Cardiac muscle cell (in vitro differentiated cells and primary cell): ENCODE measurements around the gene EPC1. TPM values are rescaled to one million over a fixed set of nuclear protein-coding genes. Genes with fewer than 3 reads are reported as not detected.
"Not testable (repeated sequence)": the region's sequence is repeated elsewhere in the genome, so short reads cannot be mapped to it uniquely, and the experiment has no call there.

Source experiments
- DNase-seq, 2 donors: peaks; one replicate each; pipeline versions ENCODE4 v3.0.0 to v3.0.0-alpha.2; 2010 to 2017; ENCODE audit warnings: low read depth in 1 of 2, low spot score in 1 of 2
- H3K27ac ChIP-seq: fragments of 200-600 bp; sonication (generic); 2 replicates; pipeline ENCODE4 v1.5.1; 2016
- H3K27me3 ChIP-seq: fragments of 200-600 bp; sonication (generic); 2 replicates; pipeline ENCODE4 v1.6.0; 2016; ENCODE audit warnings: control low read depth
- H3K36me3 ChIP-seq: fragments of 200-600 bp; sonication (generic); 2 replicates; pipeline ENCODE4 v1.5.1; 2016; ENCODE audit warnings: control low read depth
- H3K4me1 ChIP-seq: fragments of 200-600 bp; sonication (generic); 2 replicates; pipeline ENCODE4 v1.8.1; 2017; ENCODE audit warnings: low read depth, mild to moderate bottlenecking, mixed run types
- H3K4me3 ChIP-seq: fragments of 200-600 bp; sonication (generic); 2 replicates; pipeline ENCODE4 v1.5.1; 2016; ENCODE audit warnings: mild to moderate bottlenecking
- H3K9me3 ChIP-seq: fragments of 200-600 bp; sonication (generic); 2 replicates; pipeline ENCODE4 v1.5.1; 2017; ENCODE audit warnings: low read depth, mild to moderate bottlenecking, control low read depth
- polyA plus RNA-seq: library from polyadenylated mRNA; unstranded; fragments of >200 nt; fragmentation: Nextera tagmentation; extraction: Ambion mirVana; gene quantifications from 2 replicates; pipeline ENCODE4 v1.2.1, GENCODE V29; 2016
- total RNA-seq: library from RNA; depleted of rRNA; stranded (reverse); fragments of >200 nt; gene quantifications from 2 replicates; pipeline ENCODE4 v1.2.3, GENCODE V29; 2016
- TF ChIP-seq, protein P1 (sequence below): IDR thresholded peaks from 2 replicates; pipeline ENCODE4 v1.5.1; 2012; ENCODE audit warnings: low read depth, mild to moderate bottlenecking, low read length

Gene EPC1, protein sequence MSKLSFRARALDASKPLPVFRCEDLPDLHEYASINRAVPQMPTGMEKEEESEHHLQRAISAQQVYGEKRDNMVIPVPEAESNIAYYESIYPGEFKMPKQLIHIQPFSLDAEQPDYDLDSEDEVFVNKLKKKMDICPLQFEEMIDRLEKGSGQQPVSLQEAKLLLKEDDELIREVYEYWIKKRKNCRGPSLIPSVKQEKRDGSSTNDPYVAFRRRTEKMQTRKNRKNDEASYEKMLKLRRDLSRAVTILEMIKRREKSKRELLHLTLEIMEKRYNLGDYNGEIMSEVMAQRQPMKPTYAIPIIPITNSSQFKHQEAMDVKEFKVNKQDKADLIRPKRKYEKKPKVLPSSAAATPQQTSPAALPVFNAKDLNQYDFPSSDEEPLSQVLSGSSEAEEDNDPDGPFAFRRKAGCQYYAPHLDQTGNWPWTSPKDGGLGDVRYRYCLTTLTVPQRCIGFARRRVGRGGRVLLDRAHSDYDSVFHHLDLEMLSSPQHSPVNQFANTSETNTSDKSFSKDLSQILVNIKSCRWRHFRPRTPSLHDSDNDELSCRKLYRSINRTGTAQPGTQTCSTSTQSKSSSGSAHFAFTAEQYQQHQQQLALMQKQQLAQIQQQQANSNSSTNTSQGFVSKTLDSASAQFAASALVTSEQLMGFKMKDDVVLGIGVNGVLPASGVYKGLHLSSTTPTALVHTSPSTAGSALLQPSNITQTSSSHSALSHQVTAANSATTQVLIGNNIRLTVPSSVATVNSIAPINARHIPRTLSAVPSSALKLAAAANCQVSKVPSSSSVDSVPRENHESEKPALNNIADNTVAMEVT
- 24.0 and 25.4 TPM in 2 replicates for total RNA-seq
- polyA plus RNA-seq, result 12.9 and 14.4 TPM in 2 replicates

DNA sequence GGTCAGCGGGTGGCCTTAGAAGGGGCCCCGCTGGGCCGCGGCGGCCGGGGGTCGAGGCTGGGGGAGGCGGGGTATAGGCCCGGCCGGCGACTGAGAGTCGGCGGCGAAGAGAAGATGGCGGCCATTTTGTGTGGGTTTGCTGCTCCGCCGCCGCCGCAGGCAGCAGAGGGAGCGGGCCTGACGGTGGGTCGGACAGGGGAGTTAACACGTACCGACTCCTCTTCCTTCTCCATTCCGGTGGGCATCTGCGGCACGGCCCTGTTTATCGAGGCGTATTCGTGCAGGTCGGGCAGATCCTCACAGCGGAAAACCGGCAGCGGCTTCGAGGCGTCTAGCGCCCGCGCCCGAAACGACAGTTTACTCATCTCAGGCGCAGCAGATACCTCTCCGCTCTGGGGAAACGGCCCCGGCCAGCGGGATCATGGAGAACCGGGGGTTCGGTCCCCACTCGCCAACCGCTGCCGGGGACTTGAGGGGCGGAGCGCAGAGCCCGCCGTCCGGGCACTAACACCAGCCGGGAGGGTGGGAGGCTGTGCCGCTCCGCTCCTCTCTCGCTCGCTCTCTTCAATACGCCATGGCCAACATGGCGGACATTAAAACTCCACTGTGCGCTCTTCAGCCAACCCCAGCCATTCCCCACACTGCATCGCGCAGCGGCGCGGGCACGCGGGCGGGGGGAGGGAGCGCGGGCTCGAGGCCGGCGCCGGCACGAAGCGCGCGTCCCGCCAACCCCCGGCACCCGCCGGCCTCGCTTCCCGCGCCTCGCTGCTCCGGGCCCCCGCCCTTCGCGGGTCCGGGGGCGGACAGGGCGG, at the start of gene EPC1:
TSS of gene EPC1 (minus strand) at position 608 of the 812 bp plus-strand sequence. CDS start at position 365, 243 bp downstream.
- DNase-seq, result peak; percentile 90 to 92
- TF ChIP-seq, protein P1, sequence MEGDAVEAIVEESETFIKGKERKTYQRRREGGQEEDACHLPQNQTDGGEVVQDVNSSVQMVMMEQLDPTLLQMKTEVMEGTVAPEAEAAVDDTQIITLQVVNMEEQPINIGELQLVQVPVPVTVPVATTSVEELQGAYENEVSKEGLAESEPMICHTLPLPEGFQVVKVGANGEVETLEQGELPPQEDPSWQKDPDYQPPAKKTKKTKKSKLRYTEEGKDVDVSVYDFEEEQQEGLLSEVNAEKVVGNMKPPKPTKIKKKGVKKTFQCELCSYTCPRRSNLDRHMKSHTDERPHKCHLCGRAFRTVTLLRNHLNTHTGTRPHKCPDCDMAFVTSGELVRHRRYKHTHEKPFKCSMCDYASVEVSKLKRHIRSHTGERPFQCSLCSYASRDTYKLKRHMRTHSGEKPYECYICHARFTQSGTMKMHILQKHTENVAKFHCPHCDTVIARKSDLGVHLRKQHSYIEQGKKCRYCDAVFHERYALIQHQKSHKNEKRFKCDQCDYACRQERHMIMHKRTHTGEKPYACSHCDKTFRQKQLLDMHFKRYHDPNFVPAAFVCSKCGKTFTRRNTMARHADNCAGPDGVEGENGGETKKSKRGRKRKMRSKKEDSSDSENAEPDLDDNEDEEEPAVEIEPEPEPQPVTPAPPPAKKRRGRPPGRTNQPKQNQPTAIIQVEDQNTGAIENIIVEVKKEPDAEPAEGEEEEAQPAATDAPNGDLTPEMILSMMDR, result no peak
- Histone ChIP-seq H3K4me1 (peaks cover 14% of the 10 kb centered on the region), H3K36me3 (no peaks in the 10 kb centered on the region), H3K9me3 (no peaks in the 10 kb centered on the region), H3K27ac (peak within 1 kb of the TSS; percentile 100), H3K27me3 (no peaks in the 10 kb centered on the region), H3K4me3 (peak within 1 kb of the TSS; percentile 53)

GRCh38 chr10:32393911-32394310, 47.0 kb upstream of the EPC1 start:
- Histone ChIP-seq H3K36me3 (no peaks in the 10 kb centered on the region), H3K4me1 (no peaks in the 10 kb centered on the region), H3K27ac (no peak overlapping the region), H3K27me3 (no peaks in the 10 kb centered on the region), H3K9me3 (no peaks in the 10 kb centered on the region), H3K4me3 (no peak overlapping the region)
- TF ChIP-seq, protein P1, result no peak
- DNase-seq, result no peak

GRCh38 chr10:32392284-32392683, 45.3 kb upstream of the EPC1 start:
- not testable (repeated sequence) for H3K36me3 ChIP-seq, H3K27me3 ChIP-seq, H3K27ac ChIP-seq, H3K4me1 ChIP-seq, DNase-seq, H3K4me3 ChIP-seq, H3K9me3 ChIP-seq

GRCh38 chr10:32390193-32390592, 43.2 kb upstream of the EPC1 start:
- Histone ChIP-seq H3K4me3 (no peak overlapping the region), H3K9me3 (no peaks in the 10 kb centered on the region)
- TF ChIP-seq, protein P1, result no peak

DNA sequence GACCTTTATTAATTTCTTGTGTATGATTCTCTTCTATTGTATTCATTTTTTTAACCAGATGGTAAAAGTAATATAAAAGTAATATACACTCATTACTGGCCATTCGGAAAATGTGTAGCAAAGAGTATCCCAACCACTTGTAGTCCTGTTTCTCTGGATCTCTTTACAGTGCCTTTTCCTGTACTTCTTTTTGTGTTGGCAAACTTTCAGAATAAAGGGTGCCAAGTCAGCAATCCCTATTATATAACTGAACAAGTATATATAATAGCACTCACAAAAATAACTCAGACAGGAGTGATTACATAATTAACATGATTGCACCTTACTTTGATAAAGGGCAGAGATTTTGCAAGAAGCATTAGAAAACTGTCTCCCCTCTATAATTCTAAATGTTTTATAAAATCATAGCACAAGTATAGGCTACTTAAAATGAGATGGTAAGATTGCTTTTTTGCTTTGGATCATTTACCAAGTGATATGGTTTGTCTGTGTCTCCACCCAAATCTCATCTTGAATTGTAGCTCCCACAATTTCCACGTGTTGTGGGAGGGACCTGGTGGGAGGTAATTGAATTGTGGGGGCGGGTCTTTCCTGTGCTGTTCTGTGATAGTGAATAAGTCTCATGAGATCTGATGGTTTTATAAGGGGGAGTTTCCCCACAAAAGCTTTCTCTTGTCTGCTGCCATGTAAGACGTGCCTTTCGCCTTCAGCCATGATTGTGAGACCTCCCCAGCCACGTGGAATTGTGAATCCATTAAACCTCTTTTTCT, 41.5 kb upstream of the EPC1 start:
- H3K4me3 ChIP-seq, result no peak overlapping the region
- no peak overlapping the region for H3K27ac ChIP-seq
- no peaks in the 10 kb centered on the region for H3K9me3 ChIP-seq
- TF ChIP-seq, protein P1, result no peak
- no peaks in the 10 kb centered on the region for H3K36me3 ChIP-seq
- DNase-seq, result no peak
- H3K4me1 ChIP-seq, result no peaks in the 10 kb centered on the region
- no peaks in the 10 kb centered on the region for H3K27me3 ChIP-seq

More at GRCh38 chr10:32390193-32390592, 43.2 kb upstream of the EPC1 start:
- no peaks in the 10 kb centered on the region for H3K36me3 ChIP-seq
- DNase-seq, result no peak
- H3K4me1 ChIP-seq, result no peaks in the 10 kb centered on the region
- no peak overlapping the region for H3K27ac ChIP-seq
- H3K27me3 ChIP-seq, result no peaks in the 10 kb centered on the region
